AG04450 (cell line): Measurements from ENCODE around the gene NUDT22. TPM values are rescaled to one million over a fixed set of nuclear protein-coding genes. Genes with fewer than 3 reads are reported as not detected.

Experiments used
- CTCF ChIA-PET: fragments of 300-600, 350-600 bp; formaldehyde crosslinking; extraction: SDS; loops from one replicate; lab custom pipeline; 2022; ENCODE audit warnings: antibody characterized with exemption, inconsistent platforms; lab: Charles Lee
- POLR2A ChIA-PET: fragments of 350-600 bp; formaldehyde crosslinking; extraction: SDS; loops from one replicate; lab custom pipeline; 2021; ENCODE audit warnings: antibody characterized with exemption, inconsistent platforms; lab: Yijun Ruan, JAX
- DNase-seq: peaks from one replicate; pipeline ENCODE4 v3.0.0-alpha.2; 2011; ENCODE audit warnings: low read depth, low spot score
- H3K27ac ChIP-seq: one replicate; pipeline ENCODE4 v1.5.1; 2012; ENCODE audit warnings: low read depth, low read length, control low read depth
- H3K27me3 ChIP-seq: one replicate; pipeline ENCODE4 v1.6.0; 2012; ENCODE audit warnings: low read length; ENCODE audit not compliant: control insufficient read depth, insufficient read depth
- H3K4me3 ChIP-seq: 2 replicates; pipeline ENCODE4 v1.5.1; 2011; ENCODE audit warnings: mild to moderate bottlenecking, low read depth, low read length, control low read depth
- H3K9me3 ChIP-seq: 2 replicates; pipeline ENCODE4 v1.5.1; 2012; ENCODE audit warnings: low read length; ENCODE audit not compliant: control insufficient read depth, insufficient read depth
- CTCF ChIP-seq: IDR thresholded peaks from 2 replicates; pipeline ENCODE4 v1.5.1; 2011; ENCODE audit warnings: low read depth, low read length, control low read depth, inconsistent platforms
- polyA plus RNA-seq: library from polyadenylated mRNA; depleted of rRNA; stranded (reverse); fragments of >200 nt; gene quantifications from 2 replicates; pipeline ENCODE4 v1.2.3, GENCODE V29; 2011

The NUDT22 gene
- polyA plus RNA-seq, 1 experiment, result 18.8 TPM

GRCh38 chr11:64269540-64270220 is 43.6 kb downstream of the NUDT22 start:
- Histone ChIP-seq H3K9me3 (no peaks in the 10 kb centered on the region; the same call in 1 of the 2 replicates), H3K27me3 (no peaks in the 10 kb centered on the region), H3K4me3 (peak overlapping the region; percentile 74), H3K27ac (peak overlapping the region; percentile 95)
- POLR2A ChIA-PET, result interaction anchor here (0.7 to 4.1 kb wide), 11 partner anchors 15 to 96 kb away, joined by 3 to 28 read pairs (median 4); partner anchors contain the start of genes BAD, GPR137, PRDX5 and STIP1
- DNase-seq, result peak; percentile 100
- CTCF ChIA-PET, result interaction anchor here (1.0 to 4.0 kb wide), 5 partner anchors 19 to 86 kb away, joined by 3 to 24 read pairs (median 10); partner anchors contain the start of genes CATSPERZ and PLCB3
- no peak; the same call in 1 of the 2 replicates for TF ChIP-seq CTCF

DNA sequence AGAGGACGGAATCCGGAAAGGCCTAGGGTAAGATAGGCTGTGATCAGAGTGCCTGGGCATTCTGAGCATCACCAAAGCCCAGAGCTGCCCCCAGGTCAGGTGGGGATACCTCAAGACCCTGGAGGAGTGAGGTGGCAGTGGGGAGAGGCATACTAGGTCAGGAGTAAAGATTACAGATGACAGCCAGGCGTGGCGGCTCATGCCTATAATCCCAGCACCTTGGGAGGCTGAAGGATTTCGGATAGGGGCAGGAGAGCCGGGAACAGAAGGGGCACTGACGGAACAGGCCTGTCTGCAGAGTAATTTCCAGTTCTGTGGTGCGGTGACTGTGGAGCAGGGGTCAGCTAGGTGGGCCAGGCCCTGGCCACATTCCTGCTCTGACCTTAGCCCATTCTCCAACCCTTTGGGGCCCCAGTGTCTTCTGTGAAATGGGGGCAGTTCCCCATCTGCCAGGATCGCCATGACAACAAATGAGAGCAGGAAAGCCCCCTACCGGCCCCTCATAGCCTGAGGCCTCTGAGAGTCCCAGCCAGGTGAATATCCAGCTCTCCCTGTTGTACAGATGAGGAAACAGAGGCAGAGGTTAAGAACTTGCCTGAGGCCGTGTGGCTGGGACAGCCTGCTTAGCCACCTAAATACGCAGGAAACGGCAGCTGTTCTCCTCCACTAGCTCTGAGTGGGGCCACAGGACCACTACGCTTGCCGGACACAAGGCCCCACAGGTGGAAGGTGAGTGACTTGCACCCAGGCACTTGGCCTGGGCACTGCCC is 49.1 kb downstream of the NUDT22 start:
- TF ChIP-seq CTCF, result no peak
- no peaks in the 10 kb centered on the region for H3K27me3 ChIP-seq
- H3K27ac ChIP-seq, result no peak overlapping the region
- H3K4me3 ChIP-seq, result no peak overlapping the region
- no peaks in the 10 kb centered on the region; the same call in 1 of the 2 replicates for H3K9me3 ChIP-seq
- no peak for DNase-seq
- POLR2A ChIA-PET, result no interaction called here
- CTCF ChIA-PET, result interaction anchor here (0.9 to 1.5 kb wide), 3 partner anchors 22 to 26 kb away, joined by 3 to 16 read pairs (median 5); no protein-coding TSS in a partner anchor

GRCh38 chr11:64275841-64276240 is 49.8 kb downstream of the NUDT22 start:
- H3K27me3 ChIP-seq, result no peaks in the 10 kb centered on the region
- DNase-seq, result no peak
- no peak overlapping the region for H3K4me3 ChIP-seq
- no peak overlapping the region for H3K27ac ChIP-seq
- POLR2A ChIA-PET, result no interaction called here
- CTCF ChIA-PET, result interaction anchor here (0.9 to 1.5 kb wide), 3 partner anchors 21 to 29 kb away, joined by 3 to 5 read pairs (median 5); no protein-coding TSS in a partner anchor
- TF ChIP-seq CTCF, result no peak
- no peaks in the 10 kb centered on the region; the same call in 1 of the 2 replicates for H3K9me3 ChIP-seq

- CTCF ChIA-PET, result interaction anchor here (0.6 to 1.5 kb wide), 4 partner anchors 16 to 36 kb away, joined by 3 to 11 read pairs (median 5); partner anchors contain the start of gene FKBP2
- Histone ChIP-seq H3K9me3 (no peaks in the 10 kb centered on the region), H3K27ac (no peak overlapping the region), H3K4me3 (no peak overlapping the region), H3K27me3 (no peaks in the 10 kb centered on the region)
- TF ChIP-seq CTCF, result no peak
- POLR2A ChIA-PET, result no interaction called here
- DNase-seq, result no peak
Observed at GRCh38 chr11:64276653-64277431, 50.8 kb downstream of the NUDT22 start.
